Tibial nerve (tissue), 3 donors: ENCODE results near the gene SLC43A3.

Source experiments
- CTCF ChIP-seq, 5 experiments: fragments of 200-600 bp in 3 of 5; fragments of 450-650 bp in 2 of 5; sonication (generic) in 3 of 5; IDR thresholded peaks; one replicate each; pipeline ENCODE4 v1.5.1; 2016 to 2019; ENCODE audit warnings: antibody characterized with exemption in 5 of 5, mild to moderate bottlenecking in 3 of 5, moderate library complexity in 2 of 5
- POLR2A ChIP-seq, 2 donors: fragments of 450-650 bp; IDR thresholded peaks; one replicate each; pipeline ENCODE4 v1.6.1; 2017; ENCODE audit warnings: antibody characterized with exemption in 2 of 2, mild to moderate bottlenecking in 2 of 2, moderate library complexity in 2 of 2

GRCh38 chr11:57439786-57440185 is 12.9 kb upstream of the SLC43A3 start:
- TF ChIP-seq CTCF (IDR thresholded peaks at IDR 0.05) (no peak), POLR2A (IDR thresholded peaks at IDR 0.05) (no peak)
